Astrocyte of the spinal cord (primary cell): ENCODE results near the gene KRT24.

Source experiments
- DNase-seq: peaks from one replicate; pipeline ENCODE4 v3.0.0; 2011; ENCODE audit warnings: low read depth, low spot score
- H3K4me3 ChIP-seq: 2 replicates; pipeline ENCODE4 v1.5.1; 2011; ENCODE audit warnings: low read depth, mild to moderate bottlenecking, low read length, moderate library complexity
- in situ Hi-C: cut with HindIII; loops from 2 replicates; pipeline ENCODE4 v1.10.0; 2017; ENCODE audit warnings: low sequenced_read_pairs
- TF ChIP-seq, protein P1 (sequence below): IDR thresholded peaks from 2 replicates; pipeline ENCODE4 v1.5.1; 2012; ENCODE audit warnings: low read depth, mild to moderate bottlenecking, low read length, inconsistent platforms

The KRT24 gene

DNA sequence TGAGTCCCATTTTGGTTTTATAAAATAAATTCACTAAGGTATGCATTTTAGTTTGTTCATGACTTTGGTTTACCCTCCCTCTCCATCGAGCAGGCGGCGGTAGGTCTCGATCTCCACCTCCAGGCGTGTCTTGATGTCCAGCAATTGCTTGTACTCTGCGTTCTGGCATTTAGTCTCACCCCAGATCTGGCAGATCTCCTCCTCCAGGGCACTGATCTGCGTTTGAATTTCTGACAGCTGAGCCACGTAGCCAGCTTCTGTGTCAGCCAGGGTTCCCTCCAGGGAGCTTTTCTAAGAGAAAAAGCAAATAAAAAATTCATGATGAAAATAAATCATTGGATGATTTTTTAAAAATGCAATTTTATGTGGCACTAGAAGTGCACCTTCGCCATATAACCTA lies 4.2 kb downstream of the KRT24 start:
- in situ Hi-C loops = no loop called here
- TF ChIP-seq, protein P1, sequence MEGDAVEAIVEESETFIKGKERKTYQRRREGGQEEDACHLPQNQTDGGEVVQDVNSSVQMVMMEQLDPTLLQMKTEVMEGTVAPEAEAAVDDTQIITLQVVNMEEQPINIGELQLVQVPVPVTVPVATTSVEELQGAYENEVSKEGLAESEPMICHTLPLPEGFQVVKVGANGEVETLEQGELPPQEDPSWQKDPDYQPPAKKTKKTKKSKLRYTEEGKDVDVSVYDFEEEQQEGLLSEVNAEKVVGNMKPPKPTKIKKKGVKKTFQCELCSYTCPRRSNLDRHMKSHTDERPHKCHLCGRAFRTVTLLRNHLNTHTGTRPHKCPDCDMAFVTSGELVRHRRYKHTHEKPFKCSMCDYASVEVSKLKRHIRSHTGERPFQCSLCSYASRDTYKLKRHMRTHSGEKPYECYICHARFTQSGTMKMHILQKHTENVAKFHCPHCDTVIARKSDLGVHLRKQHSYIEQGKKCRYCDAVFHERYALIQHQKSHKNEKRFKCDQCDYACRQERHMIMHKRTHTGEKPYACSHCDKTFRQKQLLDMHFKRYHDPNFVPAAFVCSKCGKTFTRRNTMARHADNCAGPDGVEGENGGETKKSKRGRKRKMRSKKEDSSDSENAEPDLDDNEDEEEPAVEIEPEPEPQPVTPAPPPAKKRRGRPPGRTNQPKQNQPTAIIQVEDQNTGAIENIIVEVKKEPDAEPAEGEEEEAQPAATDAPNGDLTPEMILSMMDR = no peak
- H3K4me3 ChIP-seq = no peak overlapping the region
- DNase-seq = no peak

DNA sequence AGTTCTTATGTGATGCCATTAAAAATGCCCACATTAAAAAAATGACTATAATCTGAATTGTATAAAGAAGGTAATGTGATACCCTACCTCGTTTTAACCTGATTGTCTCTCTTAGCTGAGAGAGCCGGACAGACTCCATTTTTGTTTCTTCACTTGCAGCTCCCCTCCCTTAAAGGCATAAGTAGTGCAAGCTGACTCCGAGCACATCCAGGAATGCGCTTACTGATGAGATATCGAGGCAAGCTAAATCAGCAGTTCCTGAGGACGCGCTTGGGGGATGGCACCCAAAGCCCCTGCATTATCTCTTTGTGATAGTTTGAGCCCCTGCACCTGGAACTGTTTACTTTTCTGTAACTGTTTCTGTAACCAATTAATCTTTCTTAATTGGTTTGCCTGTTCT lies 6.3 kb downstream of the KRT24 start:
- H3K4me3 ChIP-seq = no peak overlapping the region
- in situ Hi-C loops = no loop called here
- TF ChIP-seq, protein P1 = no peak
- DNase-seq = no peak

GRCh38 chr17:40696651-40697072 lies 6.9 kb downstream of the KRT24 start:
- no peak overlapping the region for H3K4me3 ChIP-seq
- TF ChIP-seq, protein P1 = no peak
- in situ Hi-C loops = no loop called here
- DNase-seq = no peak

- TF ChIP-seq, protein P1 = no peak
- in situ Hi-C loops = no loop called here
- no peak for DNase-seq
- H3K4me3 ChIP-seq = no peak overlapping the region
Observed at GRCh38 chr17:40695874-40696472, 7.6 kb downstream of the KRT24 start.

- TF ChIP-seq, protein P1 = no peak
- in situ Hi-C loops = no loop called here
- no peak for DNase-seq
Observed at GRCh38 chr17:40694584-40694983, 9.0 kb downstream of the KRT24 start.

GRCh38 chr17:40687106-40687505 lies 16.4 kb downstream of the KRT24 start:
- no peak overlapping the region for H3K4me3 ChIP-seq
- DNase-seq = no peak
- TF ChIP-seq, protein P1 = no peak
- in situ Hi-C loops = no loop called here

More at GRCh38 chr17:40694584-40694983, 9.0 kb downstream of the KRT24 start:
- no peak overlapping the region for H3K4me3 ChIP-seq
